ENCODE data around the gene BICD1.

BICD1 gene

GRCh38 chr12:32400866-32401265 lies 294.2 kb downstream of the BICD1 start:
- DNase-seq (ENCODE audit: low spot score), result no peak
- TF ChIP-seq CTCF (IDR thresholded peaks at IDR 0.05; ENCODE audit: extremely low read depth, missing control alignments), result no peak

- no peak for TF ChIP-seq CTCF (IDR thresholded peaks at IDR 0.05; ENCODE audit: extremely low read depth, missing control alignments)
- no peak for DNase-seq (ENCODE audit: low spot score)
These were observed 295.5 kb downstream of the BICD1 start for GRCh38 chr12:32402170-32402569.

- TF ChIP-seq CTCF (IDR thresholded peaks at IDR 0.05; ENCODE audit: extremely low read depth, missing control alignments), result no peak
- DNase-seq (ENCODE audit: low spot score), result no peak
These were observed 296.3 kb downstream of the BICD1 start for GRCh38 chr12:32402946-32403345.

- no peak for DNase-seq (ENCODE audit: low spot score)
- TF ChIP-seq CTCF (IDR thresholded peaks at IDR 0.05; ENCODE audit: extremely low read depth, missing control alignments), result no peak
These were observed 301.1 kb downstream of the BICD1 start for GRCh38 chr12:32407795-32408194.

GRCh38 chr12:32413412-32413811 lies 306.8 kb downstream of the BICD1 start:
- no peak for TF ChIP-seq CTCF (IDR thresholded peaks at IDR 0.05; ENCODE audit: extremely low read depth, missing control alignments)
- DNase-seq (ENCODE audit: low spot score), result no peak

GRCh38 chr12:32418221-32418620 lies 311.6 kb downstream of the BICD1 start:
- no peak for DNase-seq (ENCODE audit: low spot score)
- no peak for TF ChIP-seq CTCF (IDR thresholded peaks at IDR 0.05; ENCODE audit: extremely low read depth, missing control alignments)

GRCh38 chr12:32418903-32419519 lies 312.4 kb downstream of the BICD1 start:
- no peak for DNase-seq (ENCODE audit: low spot score)
- no peak for TF ChIP-seq CTCF (IDR thresholded peaks at IDR 0.05; ENCODE audit: extremely low read depth, missing control alignments)
